GM23338 (cell line): ENCODE data around the gene TCEAL6.
"Not testable (repeated sequence)": the region's sequence is repeated elsewhere in the genome, so short reads cannot be mapped to it uniquely, and the experiment has no call there.

ENCODE experiments used
- CREB1 ChIP-seq: fragments of 250-450 bp; sonication (Bioruptor Pico); IDR thresholded peaks from 2 replicates; pipeline ENCODE4 v1.5.0; 2020; ENCODE audit warnings: low read depth, mild to moderate bottlenecking, moderate library complexity
- EZH2 ChIP-seq: fragments of 200-600 bp; sonication (generic); IDR thresholded peaks from one replicate; pipeline ENCODE4 v1.8.0; 2017; ENCODE audit warnings: antibody characterized with exemption, mild to moderate bottlenecking, low read depth; ENCODE audit not compliant: unreplicated experiment
- POLR2AphosphoS5 ChIP-seq: IDR thresholded peaks from 2 replicates; pipeline ENCODE4 v1.6.1; 2016; ENCODE audit warnings: antibody characterized with exemption, low read depth
- TF ChIP-seq, protein P1 (sequence below), 2 experiments: fragments of 200-600 bp in 1 of 2; sonication (generic) in 1 of 2; conservative IDR thresholded peaks; 2 replicates each; pipeline versions ENCODE4 v1.5.1 to v1.6.1; 2016 to 2017; ENCODE audit warnings: antibody characterized with exemption in 2 of 2, low read depth in 2 of 2, mild to moderate bottlenecking in 2 of 2, moderate library complexity in 1 of 2
- TF ChIP-seq, protein P2 (sequence below): IDR thresholded peaks from one replicate; pipeline ENCODE4 v1.6.1; 2018; ENCODE audit warnings: antibody characterized with exemption; ENCODE audit not compliant: unreplicated experiment

DNA sequence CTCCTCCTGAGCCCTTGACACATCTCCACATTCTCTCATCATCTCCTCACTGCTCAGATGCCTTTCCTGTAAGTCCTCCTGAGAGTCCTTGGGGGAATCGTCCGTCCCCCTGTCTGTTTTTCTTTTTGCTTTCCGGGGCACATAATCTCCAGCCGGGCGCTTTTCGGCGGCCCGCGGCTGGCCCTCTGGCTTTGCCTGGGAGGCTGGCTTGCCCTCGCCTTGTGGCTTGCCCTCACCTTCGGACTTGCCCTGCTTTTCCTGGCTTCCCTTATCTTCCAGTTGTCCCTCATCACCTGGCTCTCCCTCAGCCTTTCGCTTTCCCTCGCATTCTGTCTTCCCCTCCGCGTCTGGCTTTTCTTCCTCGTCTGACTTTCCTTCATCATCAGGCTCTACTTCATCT is 1.4 kb downstream of the TCEAL6 start:
- TF ChIP-seq POLR2AphosphoS5; CREB1 (CRISPR knock-in tag); EZH2: not testable (repeated sequence)
- TF ChIP-seq, protein P1, sequence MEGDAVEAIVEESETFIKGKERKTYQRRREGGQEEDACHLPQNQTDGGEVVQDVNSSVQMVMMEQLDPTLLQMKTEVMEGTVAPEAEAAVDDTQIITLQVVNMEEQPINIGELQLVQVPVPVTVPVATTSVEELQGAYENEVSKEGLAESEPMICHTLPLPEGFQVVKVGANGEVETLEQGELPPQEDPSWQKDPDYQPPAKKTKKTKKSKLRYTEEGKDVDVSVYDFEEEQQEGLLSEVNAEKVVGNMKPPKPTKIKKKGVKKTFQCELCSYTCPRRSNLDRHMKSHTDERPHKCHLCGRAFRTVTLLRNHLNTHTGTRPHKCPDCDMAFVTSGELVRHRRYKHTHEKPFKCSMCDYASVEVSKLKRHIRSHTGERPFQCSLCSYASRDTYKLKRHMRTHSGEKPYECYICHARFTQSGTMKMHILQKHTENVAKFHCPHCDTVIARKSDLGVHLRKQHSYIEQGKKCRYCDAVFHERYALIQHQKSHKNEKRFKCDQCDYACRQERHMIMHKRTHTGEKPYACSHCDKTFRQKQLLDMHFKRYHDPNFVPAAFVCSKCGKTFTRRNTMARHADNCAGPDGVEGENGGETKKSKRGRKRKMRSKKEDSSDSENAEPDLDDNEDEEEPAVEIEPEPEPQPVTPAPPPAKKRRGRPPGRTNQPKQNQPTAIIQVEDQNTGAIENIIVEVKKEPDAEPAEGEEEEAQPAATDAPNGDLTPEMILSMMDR (conservative IDR thresholded peaks at IDR 0.05; ENCODE audit: low read depth in 2 of 2) = not testable (repeated sequence)
- TF ChIP-seq, protein P2, sequence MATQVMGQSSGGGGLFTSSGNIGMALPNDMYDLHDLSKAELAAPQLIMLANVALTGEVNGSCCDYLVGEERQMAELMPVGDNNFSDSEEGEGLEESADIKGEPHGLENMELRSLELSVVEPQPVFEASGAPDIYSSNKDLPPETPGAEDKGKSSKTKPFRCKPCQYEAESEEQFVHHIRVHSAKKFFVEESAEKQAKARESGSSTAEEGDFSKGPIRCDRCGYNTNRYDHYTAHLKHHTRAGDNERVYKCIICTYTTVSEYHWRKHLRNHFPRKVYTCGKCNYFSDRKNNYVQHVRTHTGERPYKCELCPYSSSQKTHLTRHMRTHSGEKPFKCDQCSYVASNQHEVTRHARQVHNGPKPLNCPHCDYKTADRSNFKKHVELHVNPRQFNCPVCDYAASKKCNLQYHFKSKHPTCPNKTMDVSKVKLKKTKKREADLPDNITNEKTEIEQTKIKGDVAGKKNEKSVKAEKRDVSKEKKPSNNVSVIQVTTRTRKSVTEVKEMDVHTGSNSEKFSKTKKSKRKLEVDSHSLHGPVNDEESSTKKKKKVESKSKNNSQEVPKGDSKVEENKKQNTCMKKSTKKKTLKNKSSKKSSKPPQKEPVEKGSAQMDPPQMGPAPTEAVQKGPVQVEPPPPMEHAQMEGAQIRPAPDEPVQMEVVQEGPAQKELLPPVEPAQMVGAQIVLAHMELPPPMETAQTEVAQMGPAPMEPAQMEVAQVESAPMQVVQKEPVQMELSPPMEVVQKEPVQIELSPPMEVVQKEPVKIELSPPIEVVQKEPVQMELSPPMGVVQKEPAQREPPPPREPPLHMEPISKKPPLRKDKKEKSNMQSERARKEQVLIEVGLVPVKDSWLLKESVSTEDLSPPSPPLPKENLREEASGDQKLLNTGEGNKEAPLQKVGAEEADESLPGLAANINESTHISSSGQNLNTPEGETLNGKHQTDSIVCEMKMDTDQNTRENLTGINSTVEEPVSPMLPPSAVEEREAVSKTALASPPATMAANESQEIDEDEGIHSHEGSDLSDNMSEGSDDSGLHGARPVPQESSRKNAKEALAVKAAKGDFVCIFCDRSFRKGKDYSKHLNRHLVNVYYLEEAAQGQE = not testable (repeated sequence)
